GM18499 (cell line): ENCODE measurements around the gene MYO1B.
"Not testable (repeated sequence)": the region's sequence is repeated elsewhere in the genome, so short reads cannot be mapped to it uniquely, and the experiment has no call there.

Experiments
- ATAC-seq: cut with Tn5 transposase; IDR thresholded peaks from one replicate; pipeline ENCODE4 v1.9.1; 2021; ENCODE audit warnings: moderate number of reproducible peaks; ENCODE audit not compliant: insufficient read depth, unreplicated experiment

Gene MYO1B

DNA sequence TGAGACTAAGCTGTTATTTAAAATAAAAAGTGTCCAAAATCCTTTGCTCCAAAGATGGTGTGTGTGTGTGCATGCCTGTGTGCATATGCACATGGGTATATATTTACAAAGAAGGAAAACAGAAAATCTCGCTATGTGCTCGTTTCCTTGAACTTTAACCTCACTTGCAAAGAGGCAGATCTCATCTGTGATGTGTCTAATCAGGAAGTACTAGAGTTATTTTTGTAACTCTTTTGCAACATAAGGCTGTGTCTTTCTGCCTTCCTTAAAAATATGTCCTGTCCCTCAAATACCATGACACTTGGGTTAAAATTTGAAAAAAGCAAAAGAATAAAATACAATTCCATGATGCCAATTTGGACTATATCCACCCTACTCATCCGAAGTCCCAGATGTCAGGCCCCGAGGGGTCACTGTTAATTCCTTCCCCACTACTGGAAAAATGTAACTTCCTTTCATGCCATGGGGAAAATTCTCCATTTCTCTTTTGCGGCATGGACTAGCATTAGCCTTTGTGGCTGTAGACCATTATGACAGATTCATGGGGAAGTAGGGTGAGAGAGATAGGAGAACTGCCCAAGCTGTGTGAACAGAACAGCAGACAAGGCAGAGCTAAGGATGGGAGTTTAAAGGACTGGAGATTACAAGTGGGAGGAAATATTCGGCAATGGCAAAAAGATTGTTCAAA is 191.3 kb downstream of the MYO1B start:
- no peak for ATAC-seq

DNA sequence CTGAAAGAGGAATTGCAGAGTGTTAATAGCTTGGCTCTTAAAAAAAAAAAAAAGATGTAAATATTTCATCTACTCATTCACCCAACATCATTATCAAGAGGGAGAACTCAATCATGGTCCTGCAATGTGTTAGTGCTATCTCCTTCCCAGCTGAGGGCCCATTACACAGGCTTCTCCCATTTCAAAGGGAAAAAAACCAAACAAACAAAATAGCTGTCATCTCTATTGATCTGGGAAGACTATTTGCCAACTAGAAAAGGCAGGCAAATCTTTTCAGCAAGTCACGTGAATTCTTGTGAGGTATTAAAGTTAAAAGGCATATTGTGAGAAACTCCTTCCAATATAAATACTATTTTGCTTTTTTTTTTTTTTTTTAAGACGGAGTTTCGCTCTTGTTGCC is 194.3 kb downstream of the MYO1B start:
- no peak for ATAC-seq

DNA sequence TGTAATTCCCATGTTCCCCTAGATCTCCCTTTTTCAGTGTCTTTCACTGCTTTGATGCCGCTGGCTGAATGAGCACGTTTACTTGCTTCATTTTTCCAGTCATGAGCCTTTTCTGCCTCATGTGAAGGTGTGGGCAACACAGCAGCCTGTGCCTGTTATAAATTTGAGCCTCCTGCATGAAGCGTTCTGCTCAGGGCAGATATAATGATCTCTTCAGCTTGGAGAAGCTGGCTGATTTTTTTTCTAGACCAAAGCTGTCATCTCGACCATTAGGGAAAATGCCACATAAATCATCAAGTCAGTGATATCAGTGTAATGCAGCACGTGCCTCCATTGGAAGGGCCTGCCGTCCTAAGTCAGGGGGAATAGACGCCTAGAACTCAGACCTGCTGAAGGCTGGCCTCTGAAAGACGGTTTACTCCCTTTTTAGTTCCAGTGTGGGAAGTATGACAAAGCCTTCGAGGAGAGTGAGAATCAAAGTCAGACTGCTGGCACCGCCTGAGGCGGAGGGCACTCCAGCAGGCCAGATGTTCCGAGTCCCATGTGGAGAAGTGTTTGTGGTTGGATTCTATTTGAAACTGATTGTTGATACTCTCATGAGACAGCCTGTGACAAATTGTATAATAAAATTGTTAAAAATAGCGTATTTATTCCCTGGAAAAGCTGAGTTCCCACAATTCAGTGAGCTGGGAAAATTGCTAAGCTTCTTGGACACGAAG is 196.5 kb downstream of the MYO1B start:
- ATAC-seq = no peak

DNA sequence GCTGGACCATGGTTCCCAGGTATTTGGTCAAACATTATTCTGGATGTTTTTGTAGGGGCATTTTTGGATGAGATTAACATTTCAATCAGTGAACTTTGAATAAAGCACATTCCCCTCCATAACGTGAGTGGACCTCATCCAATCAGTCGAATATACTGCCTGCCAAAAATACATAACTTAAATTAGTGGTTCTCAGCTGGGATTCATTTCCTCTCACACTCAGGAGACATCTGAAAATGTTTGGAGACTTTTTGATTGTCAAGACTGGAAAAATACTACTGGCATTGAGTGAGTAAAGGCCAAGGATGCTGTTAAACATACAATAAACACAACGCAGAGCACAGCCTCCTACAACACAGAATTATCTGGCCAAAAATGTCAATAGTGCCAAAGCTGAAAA is 198.2 kb downstream of the MYO1B start:
- no peak for ATAC-seq

DNA sequence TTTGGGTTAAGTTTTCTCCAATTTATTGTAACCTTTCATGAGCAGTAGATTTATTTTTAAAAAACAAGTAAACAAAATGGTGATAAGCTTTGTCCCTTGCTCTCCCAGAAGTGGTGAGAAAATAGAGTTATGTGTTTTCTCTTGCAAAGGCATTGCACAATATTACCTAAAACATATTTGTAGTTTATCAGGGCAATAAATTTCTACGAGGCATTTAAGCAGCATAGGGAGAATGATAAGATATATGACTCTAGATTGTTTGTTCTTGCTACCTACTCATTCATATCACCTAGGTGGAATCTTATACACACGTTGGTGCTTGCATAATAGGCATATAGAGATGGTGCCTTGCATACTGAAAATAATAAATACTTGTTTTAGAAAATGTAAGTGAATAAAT is 201.7 kb downstream of the MYO1B start:
- no peak for ATAC-seq

DNA sequence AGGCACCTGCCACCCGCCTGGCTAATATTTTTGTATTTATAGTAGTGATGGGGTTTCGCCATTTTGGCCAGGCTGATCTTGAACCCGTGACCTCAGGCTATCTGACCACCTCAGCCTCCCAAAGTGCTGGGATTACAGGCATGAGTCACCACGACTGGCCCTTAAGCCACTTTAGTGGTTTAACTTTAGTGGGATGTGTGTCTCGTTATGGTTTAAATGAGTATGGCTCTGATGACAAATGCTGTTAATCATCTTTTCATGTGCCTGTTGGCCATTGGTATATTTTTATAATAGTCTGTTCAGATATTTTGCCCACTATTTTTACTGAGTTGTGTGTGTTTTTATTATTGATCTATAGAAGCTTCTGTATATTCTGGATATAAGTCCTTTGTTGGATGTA is 205.9 kb downstream of the MYO1B start:
- no peak for ATAC-seq

DNA sequence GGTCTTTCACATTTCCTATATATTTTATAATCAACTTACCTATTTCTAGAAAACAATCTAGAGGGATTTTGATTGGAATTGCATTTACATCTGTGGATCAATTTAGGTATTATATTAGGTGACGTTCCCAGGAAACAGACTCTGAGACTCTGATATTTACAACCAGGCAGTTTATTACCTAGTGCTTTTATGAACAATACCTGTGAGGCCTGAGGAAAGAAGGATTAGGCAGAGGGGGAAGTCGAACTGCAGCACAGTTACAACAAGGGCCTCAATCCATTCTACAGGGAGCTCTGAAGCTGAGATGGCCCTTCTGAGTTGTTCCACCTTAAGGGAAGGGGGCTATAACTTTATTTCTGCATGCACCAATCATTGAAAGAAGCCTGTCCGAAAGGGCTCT is 206.9 kb downstream of the MYO1B start:
- ATAC-seq = no peak

DNA sequence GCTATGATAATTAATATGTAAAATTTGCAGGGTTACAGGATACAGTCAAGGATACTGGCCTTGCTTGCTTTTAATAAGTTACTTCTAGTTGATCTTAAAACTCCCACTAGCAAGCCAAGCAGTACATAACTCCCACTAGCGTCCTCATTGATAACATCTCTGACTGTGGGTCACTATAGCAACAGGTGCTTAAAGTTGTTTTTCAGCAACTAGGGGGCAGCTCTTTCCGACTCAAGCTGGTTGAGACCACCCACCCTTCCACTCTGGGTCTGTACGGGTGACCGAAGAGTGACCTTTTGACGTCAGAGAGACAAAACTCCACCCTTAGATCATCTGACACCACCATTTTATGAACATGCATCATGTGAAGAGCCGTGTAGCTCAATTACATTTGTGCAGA is 208.6 kb downstream of the MYO1B start:
- no peak for ATAC-seq

DNA sequence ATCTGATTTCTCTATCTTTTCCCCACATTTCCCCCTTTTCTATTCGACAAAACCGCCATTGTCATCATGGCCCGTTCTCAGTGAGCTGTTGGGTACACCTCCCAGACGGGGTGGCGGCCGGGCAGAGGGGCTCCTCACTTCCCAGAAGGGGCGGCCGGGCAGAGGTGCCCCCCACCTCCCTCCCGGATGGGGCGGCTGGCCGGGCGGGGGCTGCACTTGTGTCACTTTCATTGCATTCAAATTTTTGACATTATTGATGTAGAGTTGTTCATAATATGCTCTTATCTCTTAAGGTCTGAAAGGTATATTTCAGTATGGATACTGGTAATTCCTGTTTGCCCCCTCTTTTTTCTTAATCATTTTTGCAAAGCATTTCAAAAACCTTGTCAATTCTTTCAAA is 211.3 kb downstream of the MYO1B start:
- not testable (repeated sequence) for ATAC-seq

DNA sequence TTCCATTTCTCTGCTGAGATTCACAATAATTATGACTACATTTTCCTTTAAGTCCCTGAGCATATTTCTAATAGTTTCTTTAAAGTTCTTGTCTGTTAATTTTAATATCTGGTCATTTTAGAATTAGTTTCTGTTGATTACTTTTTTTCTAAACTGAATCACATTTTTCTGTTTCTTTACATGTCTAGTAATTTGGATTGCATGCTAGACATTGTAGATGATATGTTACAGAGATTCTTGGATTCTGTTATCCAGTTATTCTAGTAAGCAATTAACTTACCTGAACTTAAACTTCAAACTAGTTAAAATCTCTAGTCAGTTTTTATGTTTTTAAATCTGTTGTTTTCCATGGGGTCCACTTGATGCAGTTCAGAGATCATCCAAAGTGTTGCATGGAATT is 214.0 kb downstream of the MYO1B start:
- ATAC-seq = no peak

DNA sequence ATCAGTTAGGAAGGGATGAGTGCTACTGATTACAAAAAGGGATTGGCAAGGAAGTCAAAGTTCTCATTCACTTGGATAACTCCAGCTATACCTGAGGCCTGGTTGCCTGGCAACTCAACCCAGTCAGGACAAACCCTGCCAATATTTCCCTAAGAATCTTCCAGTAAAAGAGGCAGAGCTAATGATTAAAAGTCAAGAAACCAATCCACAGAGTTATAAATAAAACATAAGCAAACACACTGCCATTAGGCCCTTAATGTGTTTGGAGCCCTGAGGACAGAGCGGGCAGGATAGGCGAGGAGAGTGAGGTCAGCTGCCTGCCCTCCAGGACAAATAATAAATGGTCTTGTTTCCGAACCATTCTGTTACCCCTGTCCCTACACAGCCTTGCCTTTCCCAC is 217.2 kb downstream of the MYO1B start:
- ATAC-seq = no peak

DNA sequence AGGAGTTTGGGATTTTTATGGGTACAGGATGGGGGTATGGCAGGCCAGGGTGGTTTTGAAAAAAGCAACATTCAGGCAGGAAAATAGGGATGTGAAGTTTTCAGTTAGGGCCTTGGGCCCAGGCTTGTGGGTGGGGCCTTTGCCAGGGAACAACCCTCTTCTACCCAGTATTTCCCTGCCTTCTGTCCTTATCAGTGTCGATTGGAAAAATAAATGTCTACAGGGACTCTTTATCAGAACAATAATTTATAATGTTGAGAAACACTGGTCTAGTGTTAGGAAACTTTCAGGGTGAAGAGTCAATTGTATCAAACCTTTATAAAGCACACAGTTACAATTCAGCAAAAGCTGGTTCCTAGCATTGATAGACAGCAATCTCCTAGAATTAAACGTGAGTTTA is 218.6 kb downstream of the MYO1B start:
- ATAC-seq = no peak

DNA sequence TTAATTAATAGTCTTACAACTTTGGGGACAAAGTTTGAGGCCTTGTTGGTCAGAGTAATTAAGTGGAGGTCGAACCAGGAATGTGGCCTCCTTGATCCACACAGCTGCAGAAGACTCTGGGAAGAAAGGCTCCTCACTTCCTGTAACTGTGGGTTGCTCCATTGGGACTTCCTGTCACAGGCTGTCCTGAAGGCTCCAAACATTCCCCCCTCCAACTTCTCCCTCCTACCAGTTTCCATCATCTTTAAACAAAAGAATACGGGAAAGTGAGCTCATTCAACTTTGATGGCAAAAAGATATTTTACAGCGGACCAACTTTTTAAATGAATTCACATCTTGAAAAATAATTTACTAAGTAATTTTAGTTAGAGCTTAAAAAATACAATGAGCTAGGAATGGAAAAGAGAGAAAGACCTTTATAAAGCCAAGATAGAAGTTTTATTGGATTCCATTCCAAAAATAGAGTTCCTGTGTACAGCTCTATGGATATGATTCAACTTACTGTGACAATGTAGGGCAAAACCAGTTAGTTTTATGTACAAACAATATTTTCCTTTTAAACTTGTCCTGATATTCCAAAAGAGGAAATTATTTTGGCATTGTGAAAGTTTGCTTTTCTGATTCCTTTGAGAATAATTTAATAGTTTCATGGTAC is 220.7 kb downstream of the MYO1B start:
- no peak for ATAC-seq

DNA sequence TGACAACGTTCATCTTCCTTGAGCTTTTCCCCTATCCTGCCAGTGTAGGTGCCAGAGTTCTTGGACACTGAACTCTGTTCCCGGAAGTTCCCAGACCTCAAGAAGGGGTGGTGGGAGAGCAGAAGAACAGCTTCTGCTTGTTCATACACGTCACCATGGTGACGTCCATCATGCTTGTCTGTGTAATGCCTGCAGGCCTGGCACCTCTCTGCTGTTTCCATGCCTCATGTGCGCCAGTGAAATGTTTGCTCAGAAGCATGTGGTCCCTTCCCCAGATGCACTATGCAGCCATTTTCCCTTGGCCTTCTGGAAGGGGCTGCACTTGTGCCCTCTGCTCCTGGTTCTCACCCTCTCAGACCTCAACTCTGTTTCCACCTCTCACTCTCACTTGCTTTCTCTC is 221.9 kb downstream of the MYO1B start:
- ATAC-seq = no peak

DNA sequence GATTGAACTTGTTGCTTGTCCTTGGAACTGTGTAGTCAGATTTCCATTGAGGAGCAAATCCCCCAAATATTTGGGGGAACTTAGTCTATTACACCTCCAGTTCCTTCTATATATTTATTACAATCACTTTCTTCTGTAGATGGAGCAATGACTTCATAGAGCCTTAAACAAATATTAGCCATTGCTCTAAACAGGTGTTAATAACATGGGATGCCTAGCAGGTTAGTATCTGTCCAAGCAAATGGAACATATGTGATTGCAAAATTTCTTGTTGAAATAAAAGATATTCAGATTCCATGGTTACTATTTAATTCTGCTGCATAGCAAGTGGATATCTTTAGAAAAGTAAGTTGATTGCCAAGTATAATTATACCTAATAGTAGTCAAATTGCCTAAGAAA is 225.1 kb downstream of the MYO1B start:
- ATAC-seq = no peak

DNA sequence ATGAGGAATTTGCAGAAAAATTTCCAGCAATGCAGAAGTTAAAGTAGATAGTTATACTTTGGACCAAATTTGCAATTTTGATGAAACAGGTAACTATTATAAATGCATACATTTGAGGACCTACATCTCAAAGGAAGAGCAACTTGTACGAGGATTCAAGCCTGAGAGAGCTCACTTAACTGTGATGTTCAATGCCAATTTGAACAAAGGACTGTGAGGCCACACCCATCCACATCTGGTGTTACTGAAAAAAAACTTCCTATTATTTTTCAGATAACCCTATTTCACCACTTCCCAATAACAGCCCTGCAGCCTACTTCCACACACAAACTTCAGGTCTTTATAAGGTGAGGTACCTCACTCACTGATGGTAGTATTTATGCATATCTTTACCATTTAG is 229.3 kb downstream of the MYO1B start:
- ATAC-seq = no peak
